NCI-H1048 (cell line): ENCODE data around the gene DUSP16.
"Not testable (repeated sequence)": the region's sequence is repeated elsewhere in the genome, so short reads cannot be mapped to it uniquely, and the experiment has no call there.

ENCODE experiments used
- DNase-seq: peaks from one replicate; lab custom pipeline; 2025; lab: John Stamatoyannopoulos, UW

DUSP16 gene

DNA sequence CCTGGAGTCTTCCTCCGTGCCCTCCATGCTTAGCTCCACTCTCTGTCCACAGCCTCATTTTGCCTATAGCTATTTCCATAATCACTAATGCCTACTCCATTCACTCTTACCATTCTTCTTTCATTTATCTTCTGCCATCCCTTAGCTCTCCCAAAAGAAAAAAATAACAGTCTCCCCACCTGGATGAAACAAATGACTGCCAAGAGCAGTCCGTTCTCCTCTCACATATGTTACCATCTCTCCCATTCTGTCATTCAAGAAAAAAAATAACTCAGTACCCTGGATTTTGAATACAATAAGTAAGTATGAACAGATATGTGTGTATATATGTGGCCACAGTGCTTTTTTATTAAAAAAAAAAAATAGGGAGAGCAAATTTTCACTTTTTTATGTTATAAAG, 13.2 kb downstream of the DUSP16 start:
- DNase-seq = no peak

DNA sequence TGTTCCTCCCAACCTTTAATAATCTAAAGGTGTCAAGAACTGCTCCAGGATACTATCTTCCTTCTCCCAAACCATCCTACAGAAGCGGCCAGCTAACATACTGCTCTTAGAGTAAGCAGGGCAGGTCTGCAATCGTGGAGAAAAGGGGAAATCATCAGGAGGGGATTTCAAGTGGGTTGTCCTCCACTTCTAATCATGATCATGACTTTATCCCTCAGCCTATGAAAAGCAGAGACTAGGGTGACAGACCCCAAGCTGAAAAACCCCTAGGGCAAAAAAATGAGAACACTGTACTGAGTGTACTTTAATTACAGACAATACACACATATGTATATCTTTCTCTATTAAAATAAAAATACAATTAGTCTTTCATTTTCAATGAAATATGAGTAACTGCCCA, 13.9 kb downstream of the DUSP16 start:
- DNase-seq = no peak

DNA sequence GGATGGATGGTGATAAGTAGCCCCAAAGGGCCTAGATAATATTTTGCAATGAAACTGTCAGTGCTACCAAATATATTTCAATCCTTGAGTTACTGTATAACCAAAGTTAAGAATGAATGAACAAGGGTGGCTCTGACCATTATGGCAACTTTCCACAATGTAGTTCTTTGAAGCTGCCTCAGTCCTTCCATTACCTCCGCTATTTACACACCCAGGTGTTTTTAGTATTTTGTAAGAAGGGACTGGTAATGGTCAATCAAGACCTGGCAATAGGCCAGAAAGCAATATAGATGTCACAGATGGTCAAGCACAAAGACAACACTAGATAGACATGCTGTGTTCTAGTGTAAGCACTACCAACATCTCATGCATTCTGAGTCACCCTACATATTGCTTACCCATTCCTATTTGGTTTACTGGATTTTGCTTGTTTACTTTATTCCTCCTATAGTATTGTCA, 16.3 kb downstream of the DUSP16 start:
- DNase-seq = no peak

DNA sequence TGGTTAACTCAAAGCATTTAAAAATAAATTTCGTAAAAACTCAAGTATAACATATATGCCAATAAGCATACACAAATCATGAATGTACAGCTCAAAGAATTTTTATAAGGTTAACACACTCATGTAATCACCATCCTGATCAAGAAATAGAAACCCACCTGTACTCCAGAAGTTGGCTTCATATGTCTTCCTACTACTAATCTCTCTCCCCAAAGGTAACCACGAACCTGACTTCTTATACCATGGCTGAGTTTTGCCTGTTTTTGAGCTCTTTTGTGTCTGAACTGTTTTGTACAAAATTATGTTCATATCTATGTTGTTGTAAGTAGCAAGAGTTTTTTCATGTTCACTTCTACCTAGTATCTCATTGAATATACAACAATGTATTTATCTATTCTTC, 18.7 kb downstream of the DUSP16 start:
- no peak for DNase-seq

DNA sequence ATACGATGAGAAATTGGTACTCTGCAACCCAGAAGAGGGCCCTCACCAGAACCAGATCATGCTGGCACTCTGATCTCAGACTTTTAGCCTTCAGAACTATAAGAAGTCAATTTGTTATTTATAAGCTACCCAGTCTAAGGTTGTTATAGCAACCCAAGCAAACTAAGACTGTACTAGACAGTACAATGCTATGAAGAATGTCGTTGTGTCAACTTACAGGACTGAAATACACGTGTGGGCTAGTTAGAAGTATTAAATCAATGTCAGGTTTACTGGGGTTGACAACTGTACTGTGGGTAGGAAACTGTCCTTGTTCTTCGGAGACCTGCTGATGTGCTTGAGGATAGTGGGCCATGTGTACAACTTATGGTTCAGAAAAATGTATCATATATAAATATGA, 19.7 kb downstream of the DUSP16 start:
- no peak for DNase-seq

DNA sequence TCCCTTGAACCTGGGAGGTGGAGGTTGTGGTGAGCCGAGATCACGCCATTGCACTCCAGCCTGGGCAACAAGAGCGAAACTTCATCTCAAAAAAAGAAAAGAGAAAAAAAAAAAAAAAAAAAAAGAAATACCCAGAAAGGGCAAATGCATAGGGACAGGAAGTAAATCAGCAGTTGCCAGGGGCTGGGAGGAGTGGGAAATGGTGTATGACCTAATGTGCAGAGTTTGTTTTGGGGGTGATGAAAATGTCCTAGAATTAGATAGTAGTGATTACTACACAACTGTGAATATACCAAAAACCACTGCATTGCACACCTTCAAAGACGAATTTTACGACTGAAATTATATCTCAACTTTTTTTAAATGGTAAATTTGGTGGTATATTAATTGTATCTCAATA, 20.4 kb downstream of the DUSP16 start:
- DNase-seq = no peak

DNA sequence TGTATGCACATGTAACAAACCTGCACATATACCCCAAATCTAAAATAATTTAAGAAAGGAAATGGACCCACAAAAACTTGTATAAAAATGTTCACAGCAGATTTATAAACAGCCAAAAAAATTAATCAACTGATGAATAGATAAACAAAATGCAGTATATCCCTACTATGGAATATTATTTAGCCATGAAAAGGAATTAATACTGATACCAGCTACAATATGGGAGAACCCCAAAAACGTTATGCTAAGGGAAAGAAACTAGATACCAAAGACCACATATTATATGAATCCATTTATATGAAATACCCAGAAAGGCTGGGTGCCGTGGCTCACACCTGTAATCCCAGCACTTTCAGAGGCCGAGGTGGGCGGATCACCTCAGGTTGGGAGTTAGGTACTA, 20.9 kb downstream of the DUSP16 start:
- no peak for DNase-seq

DNA sequence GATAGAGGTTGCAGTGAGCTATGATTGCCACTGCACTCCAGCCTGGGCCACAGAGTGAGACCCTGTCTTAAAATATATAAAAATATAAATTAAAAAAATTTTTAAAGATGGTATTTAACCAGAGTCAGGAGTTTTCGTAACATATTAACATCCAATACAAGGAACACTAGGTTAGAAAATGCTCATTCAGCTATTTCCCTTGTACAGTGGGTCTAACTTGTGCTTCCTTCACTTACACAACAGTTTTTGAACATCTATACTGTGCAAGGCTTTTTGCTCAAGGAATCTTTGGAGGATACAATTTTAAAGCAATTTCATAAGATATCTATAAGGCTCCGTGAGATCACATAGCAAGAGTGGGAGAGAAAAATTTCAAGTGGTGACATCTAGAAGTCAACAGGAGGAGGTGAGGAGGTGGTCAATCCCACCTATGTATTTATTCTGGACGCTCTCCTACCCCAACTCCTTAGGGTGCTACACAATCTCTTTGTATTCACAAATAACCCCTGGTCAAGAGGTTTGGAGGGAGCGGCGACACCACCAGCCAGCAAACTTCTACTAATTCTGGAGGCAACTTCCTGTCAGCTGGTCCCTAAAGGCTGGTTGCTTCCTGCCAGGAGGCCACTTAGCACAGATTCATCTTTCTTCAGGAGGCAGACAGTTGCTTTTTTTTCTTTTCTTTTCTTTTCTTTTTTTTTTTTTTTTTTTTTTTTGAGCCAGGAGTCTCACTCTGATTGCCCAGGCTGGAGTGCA, 22.2 kb downstream of the DUSP16 start:
- no peak for DNase-seq

DNA sequence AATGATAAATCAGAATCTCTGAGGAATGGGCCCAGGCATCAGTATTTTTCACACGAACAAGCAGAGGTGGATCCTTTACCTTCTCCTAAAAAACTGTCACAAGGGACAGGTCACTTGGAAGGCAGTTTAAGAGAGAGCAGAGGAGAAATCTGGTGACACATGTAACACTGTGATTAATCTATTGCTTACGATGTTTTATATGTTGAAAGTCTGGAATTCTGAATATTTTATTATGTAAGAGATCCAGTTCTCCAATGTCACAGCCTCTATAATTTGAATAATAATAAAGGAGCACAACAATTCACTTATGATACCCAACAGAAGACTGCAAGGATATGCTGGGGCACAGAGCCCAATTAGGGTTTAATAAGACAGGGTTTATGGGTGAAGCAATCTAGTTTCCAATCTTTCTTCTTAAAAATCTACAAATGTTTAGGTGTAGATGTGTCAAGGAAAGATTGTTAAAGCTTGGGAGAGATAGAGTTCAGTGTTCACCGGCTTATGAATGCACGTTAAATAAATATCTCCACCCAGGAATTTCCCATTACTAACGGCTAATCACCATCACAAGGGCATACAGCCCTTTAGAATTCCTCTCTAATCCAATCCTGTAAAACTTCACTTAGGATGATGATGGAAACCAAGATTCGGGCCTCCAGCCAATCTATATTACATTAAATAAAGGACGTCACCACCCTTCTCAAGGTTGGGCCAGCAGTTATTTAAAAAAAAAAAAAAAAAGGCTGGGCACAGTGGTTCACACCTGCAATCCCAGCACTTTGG, 23.4 kb downstream of the DUSP16 start:
- no peak for DNase-seq

DNA sequence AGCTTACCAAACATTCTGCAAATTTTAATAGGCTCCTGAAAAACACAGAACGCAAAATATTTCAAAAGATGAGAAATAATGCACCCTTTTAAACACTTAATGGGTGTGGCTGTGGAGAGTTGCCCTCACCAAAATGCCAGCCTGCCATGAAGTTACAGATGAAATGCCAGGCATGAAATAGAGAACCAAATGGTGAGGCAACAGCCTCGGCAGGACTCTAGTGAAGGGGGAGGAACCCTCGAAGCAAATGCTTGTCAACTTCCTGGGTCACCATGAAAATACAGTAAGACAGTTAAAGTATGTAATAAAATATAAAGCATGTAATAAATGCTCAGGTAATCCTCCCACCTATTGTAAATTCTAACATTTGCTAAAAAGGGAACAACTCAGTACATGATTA, 24.1 kb downstream of the DUSP16 start:
- DNase-seq = no peak

DNA sequence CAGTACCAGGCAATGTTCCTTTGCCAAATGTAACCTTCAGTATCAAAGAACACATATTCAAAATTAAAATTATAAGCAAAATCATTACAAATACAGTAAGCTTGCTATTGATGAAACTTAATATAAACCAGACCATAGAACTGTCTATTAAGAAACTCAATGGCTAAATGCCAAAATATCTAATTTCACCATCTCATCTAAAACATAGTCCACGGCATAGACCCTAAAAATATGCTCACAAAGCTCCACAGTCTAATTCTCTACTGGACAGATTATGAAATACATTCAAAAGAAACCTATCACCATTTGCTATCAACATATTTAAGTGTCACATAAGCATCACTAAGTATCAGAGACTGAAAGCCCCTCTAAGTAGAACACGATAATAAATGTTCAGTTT, 25.2 kb downstream of the DUSP16 start:
- DNase-seq = no peak

DNA sequence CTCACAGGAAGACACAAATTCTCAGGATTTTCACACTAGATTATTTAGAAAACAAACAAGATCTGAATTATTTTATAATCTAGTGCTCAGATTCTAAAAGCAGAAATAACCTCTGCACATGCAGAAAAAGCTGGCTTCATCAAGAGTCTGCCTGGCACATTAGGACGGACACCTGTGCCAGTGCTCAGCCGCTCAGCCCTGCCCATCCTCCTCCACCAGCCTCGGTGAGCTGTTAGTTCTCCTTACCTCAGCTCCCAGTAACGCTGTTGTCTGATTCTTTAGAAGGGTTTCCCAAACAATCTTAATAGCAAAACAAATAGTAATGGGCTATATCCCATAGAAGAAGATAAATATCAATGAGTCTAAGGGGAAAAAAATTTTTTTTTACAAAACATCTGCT, 27.7 kb downstream of the DUSP16 start:
- DNase-seq = no peak

DNA sequence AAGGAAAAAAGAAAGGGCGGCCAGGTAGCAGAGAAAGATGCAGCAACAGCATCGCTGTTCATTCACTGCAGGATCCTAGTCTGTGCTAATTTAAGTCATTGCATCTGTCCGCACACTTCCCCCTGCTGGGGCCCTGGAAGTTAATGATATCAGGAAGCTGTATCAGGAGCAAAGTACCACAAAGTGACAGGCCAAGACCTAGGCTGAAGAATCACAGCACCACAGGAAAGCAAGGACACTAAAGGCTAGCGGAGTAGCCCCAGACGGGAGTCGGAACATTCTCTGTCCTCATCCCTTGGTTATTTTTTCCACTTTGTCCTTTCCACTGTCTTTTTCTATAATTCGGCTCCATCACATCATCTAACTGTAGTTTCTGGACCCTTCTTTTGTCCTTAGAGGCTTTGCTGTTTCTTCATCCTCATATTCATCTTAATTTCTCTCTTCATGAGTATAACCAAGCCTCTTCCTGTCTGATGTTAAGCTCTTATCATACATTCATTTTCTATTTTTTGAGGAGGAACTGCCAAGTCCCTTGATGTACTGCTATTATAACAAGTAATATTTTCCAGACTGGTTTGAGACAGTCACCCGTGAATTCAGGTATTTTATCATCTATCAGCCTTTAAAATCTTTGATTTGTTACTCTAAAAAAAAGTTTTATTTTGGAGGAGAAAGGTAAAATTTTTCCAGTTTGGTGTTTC, 28.3 kb downstream of the DUSP16 start:
- DNase-seq = no peak

DNA sequence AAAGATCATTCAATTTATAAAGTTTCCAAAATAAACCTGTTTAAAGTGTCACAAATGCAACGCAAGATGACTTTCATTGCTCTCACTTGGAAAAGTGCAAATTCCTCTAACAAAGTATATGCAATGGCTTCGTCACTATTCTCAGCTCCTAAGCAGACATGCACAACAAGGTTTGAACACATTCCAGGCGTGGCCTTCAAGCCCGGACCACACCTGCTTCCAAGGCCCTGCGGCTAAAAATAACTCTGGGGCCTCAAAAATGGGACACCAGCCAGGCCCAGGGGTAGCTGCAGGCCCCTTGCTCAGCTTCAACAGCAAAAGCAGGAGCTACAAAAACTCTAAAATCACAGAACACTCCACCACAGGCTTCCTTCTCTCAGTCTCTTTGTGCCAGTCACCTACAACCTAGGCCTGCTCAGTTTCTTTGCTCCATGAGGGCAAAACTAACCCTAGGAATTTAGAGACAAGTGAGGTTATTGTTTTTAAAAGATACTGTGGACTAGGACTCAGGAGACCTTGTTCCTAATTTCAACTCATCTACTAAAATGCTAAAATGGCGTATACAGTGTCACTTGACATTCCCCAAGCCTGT, 29.3 kb downstream of the DUSP16 start:
- no peak for DNase-seq

DNA sequence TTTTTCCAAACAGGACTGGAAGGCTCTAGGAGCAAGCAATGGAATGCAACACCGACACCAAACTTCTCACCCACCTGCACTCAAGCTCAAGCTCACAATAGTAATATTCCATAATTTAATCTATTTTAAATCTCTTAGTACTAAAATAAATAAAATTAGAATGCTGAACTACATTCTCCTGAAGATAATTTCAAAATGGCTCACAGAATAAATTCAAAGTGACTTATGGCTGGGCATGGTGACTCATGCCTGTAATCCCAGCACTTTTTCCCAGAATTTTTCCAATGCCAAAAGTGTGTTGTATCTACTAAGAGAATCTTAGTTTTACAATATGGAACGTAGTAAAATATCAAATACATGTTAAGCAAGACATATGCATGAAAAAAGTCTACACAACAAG, 31.5 kb downstream of the DUSP16 start:
- DNase-seq = no peak

DNA sequence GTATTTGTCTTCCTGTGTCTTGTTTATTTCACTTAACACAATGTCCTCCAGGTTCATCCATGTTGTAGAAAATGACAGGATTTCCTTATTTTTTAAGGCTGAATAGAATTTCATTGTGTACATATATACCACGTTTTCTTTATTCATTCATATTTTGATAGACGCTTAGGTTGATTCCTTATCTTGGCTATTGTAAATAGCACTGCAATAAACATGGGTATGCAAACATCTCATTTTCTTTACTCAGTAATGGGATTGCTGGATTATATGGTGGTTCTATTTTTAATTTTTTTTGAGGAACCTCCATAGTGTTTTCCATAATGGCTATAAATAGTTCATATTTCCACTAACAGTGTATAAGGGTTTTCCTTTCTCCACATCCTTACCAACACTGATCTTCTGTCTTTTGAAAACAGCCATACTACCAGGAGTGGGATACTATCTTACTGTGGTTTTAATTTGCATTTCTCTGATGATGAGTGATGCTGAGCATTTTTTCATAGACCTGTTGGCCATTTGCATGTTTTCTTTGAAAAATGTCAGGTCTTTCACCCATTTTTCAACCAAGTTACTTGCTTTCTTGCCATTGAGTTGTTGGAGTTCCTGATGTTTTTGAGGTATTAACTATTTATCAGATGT, 32.8 kb downstream of the DUSP16 start:
- DNase-seq = no peak

DNA sequence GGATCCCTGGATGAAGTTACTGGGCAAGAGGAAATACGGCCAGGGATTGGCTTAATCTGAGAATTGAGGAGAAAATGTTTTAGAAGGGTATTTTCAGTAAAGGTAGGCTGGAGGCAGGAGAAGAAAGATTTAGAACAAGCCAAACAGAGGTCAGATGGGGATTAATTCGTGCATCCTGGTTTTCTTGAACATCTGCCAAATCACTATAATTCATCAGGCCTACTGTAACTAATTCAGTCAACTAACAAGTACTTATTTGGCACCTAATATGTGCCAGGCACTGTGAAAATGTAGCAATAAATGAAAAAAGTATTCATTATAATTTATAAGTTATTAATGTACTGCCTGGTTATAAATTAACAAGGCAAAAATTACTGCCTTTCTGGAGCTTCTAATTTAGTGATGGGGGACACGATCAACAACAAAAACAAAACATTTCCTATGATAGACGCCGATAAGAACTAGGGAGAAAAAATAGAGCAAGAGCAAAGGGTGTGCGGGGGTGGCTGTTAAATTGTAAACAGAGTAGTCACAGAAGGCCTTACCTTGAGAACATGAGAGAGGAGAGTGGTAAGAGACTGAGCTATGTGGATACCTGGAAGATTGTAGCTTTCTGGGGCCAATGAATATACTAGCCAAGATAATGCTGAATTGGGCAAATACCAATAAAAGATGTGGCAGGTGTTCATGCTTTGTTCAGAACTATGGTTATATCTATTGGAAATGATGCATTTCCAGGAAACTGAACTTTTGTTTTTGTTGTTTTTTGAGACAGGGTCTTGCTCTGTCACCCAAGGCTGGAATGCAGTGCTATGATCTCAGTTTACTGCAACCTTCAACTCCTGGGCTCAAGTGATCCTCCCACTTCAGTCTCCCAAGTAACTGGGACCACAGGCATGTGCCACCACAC, 34.0 kb downstream of the DUSP16 start:
- DNase-seq = no peak

DNA sequence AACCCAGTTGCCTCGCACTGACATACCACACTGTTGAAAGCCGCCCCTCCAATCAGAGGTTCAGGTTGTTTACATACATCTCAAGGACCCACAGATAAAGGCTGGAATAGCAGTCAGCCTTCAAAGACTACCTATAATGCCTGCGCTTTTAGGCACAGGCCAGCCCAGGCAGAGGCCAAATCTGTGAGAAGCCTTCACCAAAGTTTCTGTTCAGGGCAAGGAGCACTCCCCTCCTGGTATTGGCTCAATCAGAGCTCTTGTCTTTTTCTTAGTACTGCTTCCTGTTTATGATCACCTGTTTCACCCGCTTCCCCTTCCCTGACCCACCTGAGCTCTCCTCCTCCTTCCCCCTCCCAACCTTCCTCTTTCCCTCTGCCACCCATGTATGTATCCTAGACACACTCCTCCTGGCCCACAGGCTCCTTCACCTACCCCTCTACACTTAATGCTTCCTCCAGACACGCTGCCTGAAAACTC, 34.8 kb downstream of the DUSP16 start:
- no peak for DNase-seq

DNA sequence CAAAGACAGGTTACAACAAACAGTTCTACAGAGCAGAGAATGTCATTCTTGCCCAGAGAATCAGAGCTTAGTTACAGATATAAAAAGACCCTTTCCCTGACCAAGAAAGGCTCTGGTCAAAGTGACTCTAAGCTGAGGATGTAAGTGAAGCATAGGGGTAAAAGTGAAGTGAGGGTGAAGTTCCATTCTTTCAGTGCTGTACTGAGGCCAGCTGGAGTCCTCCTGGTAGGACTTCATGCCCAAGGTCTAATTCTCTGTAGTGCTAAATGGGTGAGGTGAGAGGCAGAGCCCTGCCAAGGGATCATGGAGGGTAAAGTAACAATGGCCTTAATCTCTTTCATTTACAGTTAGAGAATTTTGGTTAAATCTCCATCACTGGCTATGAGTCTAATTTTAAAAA, 38.5 kb downstream of the DUSP16 start:
- no peak for DNase-seq

DNA sequence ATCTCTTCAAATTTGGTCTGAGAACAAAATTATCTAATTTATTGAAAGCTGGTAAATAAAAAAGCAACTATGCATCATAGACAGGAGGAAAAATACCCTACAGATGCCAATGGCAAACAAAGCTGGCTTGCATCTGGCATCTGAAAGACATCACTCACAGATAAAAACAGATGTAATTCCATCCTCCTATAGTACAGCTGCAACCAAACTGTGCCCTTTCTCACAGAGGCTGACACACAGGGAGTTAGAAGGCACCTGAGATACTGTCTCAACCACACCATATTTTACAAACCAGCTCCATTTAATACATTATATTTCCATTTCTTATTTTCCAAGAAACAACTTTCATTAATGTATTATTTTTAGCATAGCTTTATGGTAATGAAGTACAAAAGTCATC, 39.4 kb downstream of the DUSP16 start:
- no peak for DNase-seq

DNA sequence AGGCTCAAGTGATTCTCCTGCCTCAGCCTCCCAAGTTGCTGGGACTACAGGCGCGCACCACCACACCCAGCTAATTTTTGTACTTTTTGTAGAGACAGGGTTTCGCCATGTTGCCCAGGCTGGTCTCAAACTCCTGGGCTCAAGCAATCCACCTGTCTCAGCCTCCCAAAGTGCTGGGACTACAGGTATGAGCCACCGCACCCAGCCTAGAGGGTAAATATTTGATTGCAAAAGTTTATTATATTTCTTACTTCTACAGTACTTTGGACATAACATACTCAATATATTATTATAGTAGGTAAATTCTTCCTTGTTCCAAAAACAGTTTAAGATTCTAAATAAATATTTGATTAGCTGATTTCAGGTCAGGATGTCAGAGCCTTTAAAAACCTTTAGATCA, 40.0 kb downstream of the DUSP16 start:
- not testable (repeated sequence) for DNase-seq
